ENCODE results near the gene SLCO3A1.
A peak's percentile ranks its signal among the peaks of the same experiment; 100 is the strongest.

Gene SLCO3A1

DNA sequence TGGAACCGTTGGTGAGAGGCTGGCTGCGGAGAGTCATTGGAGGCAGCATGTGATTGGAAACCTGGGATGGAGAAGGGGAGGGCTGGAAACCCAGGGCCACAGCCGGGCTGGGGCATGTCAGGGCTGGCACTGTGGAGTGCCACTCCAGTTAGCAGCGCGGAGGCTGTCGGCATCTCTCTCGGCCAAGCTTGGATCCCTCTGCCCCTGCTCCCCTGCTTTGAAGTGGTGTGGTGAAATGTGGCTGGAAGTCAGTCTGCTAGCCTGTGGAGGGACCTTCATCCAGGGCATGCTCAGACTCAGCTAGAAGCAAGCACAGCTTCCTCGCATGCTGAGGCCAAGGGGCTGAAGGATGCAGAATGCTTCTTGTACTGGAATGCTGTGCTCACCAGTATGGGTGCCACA lies 13.5 kb downstream of the SLCO3A1 start:
- CTCF ChIA-PET: interaction anchor here (0.6 to 3.1 kb wide), 5 partner anchors 12 to 1199 kb away, joined by 3 to 21 read pairs (median 3); partner anchors contain the start of gene SLCO3A1
- TF ChIP-seq, protein P1, sequence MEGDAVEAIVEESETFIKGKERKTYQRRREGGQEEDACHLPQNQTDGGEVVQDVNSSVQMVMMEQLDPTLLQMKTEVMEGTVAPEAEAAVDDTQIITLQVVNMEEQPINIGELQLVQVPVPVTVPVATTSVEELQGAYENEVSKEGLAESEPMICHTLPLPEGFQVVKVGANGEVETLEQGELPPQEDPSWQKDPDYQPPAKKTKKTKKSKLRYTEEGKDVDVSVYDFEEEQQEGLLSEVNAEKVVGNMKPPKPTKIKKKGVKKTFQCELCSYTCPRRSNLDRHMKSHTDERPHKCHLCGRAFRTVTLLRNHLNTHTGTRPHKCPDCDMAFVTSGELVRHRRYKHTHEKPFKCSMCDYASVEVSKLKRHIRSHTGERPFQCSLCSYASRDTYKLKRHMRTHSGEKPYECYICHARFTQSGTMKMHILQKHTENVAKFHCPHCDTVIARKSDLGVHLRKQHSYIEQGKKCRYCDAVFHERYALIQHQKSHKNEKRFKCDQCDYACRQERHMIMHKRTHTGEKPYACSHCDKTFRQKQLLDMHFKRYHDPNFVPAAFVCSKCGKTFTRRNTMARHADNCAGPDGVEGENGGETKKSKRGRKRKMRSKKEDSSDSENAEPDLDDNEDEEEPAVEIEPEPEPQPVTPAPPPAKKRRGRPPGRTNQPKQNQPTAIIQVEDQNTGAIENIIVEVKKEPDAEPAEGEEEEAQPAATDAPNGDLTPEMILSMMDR (conservative IDR thresholded peaks at IDR 0.05; ENCODE audit: low read depth): no peak
- H3K27ac ChIP-seq: peak overlapping the region; percentile 99
- POLR2A ChIA-PET (ENCODE audit: low non-redundant PET): interaction anchor here (0.5 to 0.8 kb wide), 2 partner anchors 72 to 1300 kb away, joined by 3 read pairs; no protein-coding TSS in a partner anchor
- DNase-seq (ENCODE audit: low spot score): peak; percentile 82

DNA sequence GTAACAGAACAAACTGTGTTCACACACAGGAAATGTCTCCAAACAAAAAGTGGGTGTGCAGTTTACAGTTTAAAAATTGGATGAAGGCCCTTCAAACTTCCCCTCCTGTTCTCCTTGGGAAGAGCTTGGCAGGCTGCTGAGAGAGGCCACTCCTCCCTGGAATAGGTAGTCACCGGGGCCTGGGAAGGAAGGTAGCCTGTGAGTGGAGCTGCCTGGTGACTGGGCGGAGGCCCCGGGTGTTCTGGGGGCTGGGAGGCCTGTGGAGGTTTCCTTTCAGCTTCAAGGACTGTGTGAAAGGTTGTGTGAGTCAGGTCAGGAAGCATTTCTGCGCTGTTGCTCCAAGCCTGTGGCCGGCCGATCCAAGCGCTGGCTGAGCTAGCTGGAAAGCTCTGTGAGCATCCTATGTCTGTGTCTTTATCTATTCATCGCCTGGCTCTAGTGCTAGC lies 14.1 kb downstream of the SLCO3A1 start:
- peak overlapping the region; percentile 99 for H3K27ac ChIP-seq
- ChIA-PET POLR2A (ENCODE audit: low non-redundant PET) (interaction anchor here (0.5 to 0.8 kb wide), 2 partner anchors 71 to 1301 kb away, joined by 3 read pairs; no protein-coding TSS in a partner anchor), CTCF (interaction anchor here (0.6 to 3.1 kb wide), 5 partner anchors 12 to 1199 kb away, joined by 3 to 21 read pairs (median 5); partner anchors contain the start of gene SLCO3A1)
- DNase-seq (ENCODE audit: low spot score): peak; percentile 98
- TF ChIP-seq, protein P1 (conservative IDR thresholded peaks at IDR 0.05; ENCODE audit: low read depth): no peak

DNA sequence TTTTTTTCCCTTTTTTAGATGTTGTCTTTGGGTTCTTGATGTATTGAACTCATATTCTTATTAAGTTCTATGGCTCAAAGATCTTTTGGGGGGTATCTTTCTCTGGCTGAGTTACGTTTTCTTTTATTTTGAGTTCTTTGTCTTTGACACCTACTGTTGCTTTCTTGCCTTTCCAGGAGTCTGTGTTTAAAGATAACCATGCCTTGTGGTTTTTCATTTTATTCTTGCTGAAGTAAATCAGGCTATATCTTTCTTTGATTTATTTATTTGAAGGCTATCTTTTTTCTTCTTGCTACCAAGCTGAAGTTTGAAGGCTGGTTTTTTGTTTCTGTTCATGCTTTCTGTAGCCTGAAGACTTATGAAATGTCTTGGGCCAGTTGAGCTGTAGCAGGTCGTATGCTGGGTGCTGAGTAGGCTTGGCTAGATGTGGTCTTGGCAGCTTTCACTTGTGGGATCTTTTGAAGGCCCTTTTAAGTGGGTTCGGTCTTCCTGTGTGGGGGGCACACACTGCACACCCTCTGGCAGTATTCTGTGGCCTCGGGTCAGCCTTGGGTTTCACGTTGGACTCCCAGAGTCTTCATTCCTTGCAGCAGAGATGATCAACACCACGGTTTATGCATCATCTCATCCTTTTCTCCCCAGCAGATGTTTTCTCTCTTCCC lies 17.5 kb downstream of the SLCO3A1 start:
- DNase-seq (ENCODE audit: low spot score): no peak
- H3K27ac ChIP-seq: no peak overlapping the region
- CTCF ChIA-PET: interaction anchor here (0.6 kb wide), 1 partner anchor 69 kb away, joined by 3 read pairs; no protein-coding TSS in a partner anchor
- POLR2A ChIA-PET (ENCODE audit: low non-redundant PET): no interaction called here
- TF ChIP-seq, protein P1 (conservative IDR thresholded peaks at IDR 0.05; ENCODE audit: low read depth): no peak

DNA sequence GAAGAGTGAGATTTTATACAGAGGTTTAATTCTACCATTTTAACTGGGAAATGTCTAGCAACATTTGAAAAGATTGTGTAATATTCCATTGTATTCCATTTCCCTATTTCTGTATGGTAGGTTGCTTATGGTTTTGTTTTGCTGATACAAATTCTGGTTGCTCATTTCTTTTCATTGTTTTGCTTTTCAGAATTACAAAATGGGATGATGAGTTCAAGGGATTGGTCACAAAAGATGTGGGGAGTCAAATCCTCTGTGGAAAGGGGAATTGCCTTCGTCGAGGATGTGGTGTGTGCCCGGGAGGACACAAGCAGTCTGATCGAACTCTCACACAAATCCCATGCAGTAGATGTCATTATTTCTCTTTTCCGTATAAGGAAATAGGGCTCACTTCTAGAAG lies 18.3 kb downstream of the SLCO3A1 start:
- ChIA-PET POLR2A (ENCODE audit: low non-redundant PET) (no interaction called here), CTCF (interaction anchor here (0.7 kb wide), 1 partner anchor 212 kb away, joined by 3 read pairs; no protein-coding TSS in a partner anchor)
- no peak for DNase-seq (ENCODE audit: low spot score)
- TF ChIP-seq, protein P1 (conservative IDR thresholded peaks at IDR 0.05; ENCODE audit: low read depth): no peak
- H3K27ac ChIP-seq: peak overlapping the region; percentile 24; the same call in 1 of the 2 replicates

DNA sequence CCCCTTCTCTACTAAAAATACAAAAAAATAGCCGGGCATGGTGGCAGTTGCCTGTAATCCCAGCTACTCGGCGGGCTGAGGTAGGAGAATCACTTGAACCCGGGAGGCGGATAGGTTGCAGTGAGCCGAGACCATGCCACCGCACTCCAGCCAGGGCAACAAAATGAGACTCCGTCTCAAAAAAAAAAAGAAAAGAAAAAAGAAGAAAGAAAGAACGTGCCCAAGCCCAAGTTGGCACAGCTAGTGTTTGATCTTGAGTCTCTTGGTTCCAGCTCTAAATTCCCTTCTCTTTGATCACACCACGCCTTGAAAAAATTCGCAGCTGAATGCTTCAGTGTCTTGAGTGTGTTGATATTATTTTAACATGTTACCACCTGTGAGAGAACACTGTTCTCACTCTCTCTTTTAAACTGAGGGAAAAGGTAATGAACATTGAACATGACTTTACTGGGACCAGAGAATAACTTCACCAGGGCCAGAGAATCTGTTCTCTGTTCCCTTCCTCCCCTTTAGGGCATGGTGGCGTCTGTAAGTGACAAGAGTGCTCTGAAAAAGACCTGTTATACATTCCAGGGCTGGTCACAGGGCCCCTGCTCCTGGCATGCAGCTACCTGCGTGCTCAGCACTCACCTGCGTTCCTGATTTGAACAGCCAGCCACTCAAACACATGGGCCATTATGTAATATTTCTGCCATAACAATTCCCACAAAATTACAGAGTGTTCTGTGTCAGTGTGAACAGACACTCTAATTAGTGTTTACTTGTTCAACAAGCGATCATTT lies 19.0 kb downstream of the SLCO3A1 start:
- DNase-seq (ENCODE audit: low spot score): no peak
- TF ChIP-seq, protein P1 (conservative IDR thresholded peaks at IDR 0.05; ENCODE audit: low read depth): no peak
- ChIA-PET CTCF (interaction anchor here (0.6 to 0.7 kb wide), 2 partner anchors 166 to 212 kb away, joined by 3 read pairs; no protein-coding TSS in a partner anchor), POLR2A (ENCODE audit: low non-redundant PET) (no interaction called here)
- peak overlapping the region; percentile 24; the same call in 1 of the 2 replicates for H3K27ac ChIP-seq

DNA sequence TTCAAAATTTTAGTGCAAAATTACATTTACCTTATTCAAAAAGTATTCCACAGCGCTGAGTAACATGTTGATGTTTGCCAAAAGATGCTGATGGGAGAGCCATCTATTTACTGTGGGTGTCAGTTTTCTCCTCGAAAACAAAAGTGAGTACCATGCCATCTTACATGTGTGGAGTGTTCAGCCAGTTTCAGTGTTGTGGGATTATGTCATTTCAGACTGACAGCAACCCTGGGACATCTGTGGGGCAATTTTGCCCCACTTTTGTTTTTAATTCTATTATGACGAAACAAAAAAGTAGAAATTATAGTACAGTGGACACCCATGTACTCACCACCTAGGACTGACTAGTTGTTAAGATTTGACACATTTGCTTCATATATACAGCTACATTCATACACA lies 19.6 kb downstream of the SLCO3A1 start:
- no peak for DNase-seq (ENCODE audit: low spot score)
- H3K27ac ChIP-seq: no peak overlapping the region
- TF ChIP-seq, protein P1 (conservative IDR thresholded peaks at IDR 0.05; ENCODE audit: low read depth): no peak
- ChIA-PET CTCF (no interaction called here), POLR2A (ENCODE audit: low non-redundant PET) (no interaction called here)
